Measurements from ENCODE around the gene SEZ6L2. TPM values are rescaled to one million over a fixed set of nuclear protein-coding genes. Genes with fewer than 3 reads are reported as not detected.

The SEZ6L2 gene
- total RNA-seq, 1 experiment from 2014 or later, result 70.7 TPM

- in situ Hi-C loops (cut with HindIII; ENCODE audit: low pct_unique_long_range_greater_than_20kb, low sequenced_read_pairs), result no loop called here
- ChIA-PET CTCF (no interaction called here), POLR2A (no interaction called here)
- no peaks in the 10 kb centered on the region for H3K27me3 ChIP-seq (ENCODE audit: control insufficient read depth, insufficient read depth, low read length)
- no peak for ATAC-seq
- no TSS peak for BruUV-seq (replicated peaks)
- no peak for DNase-seq (ENCODE audit: low read depth, low spot score)
- no peaks in the 10 kb centered on the region for H3K9me3 ChIP-seq (ENCODE audit: control insufficient read depth, insufficient read depth, low read depth, low read length)
- no peak overlapping the region for H3K4me3 ChIP-seq (ENCODE audit: low read depth in 2 of 2, low read length in 2 of 2)
- no peak overlapping the region for H3K27ac ChIP-seq (ENCODE audit: low read length)
- H3K36me3 ChIP-seq (ENCODE audit: control insufficient read depth, insufficient read depth, low read length), result no peaks in the 10 kb centered on the region
- H3K4me1 ChIP-seq (ENCODE audit: control insufficient read depth, insufficient read depth, low read length), result no peaks in the 10 kb centered on the region
- TF ChIP-seq REST (IDR thresholded peaks at IDR 0.05; ENCODE audit: insufficient read depth in 1 of 2, low read depth in 2 of 2, low read length in 1 of 2), result no peak
- TF ChIP-seq SIN3A (IDR thresholded peaks at IDR 0.05; ENCODE audit: borderline replicate concordance, insufficient read depth, low read depth, low read length), result no peak
- no peak for TF ChIP-seq TCF7L2 (IDR thresholded peaks at IDR 0.05; ENCODE audit: low read depth, low read length)
- no peak for TF ChIP-seq POLR2AphosphoS5 (IDR thresholded peaks at IDR 0.05; ENCODE audit: low read depth, low read length)
- TF ChIP-seq CTCF (IDR thresholded peaks at IDR 0.05), result no peak
- intact Hi-C loops (cut with micrococcal nuclease; ENCODE audit: unreplicated experiment), result no loop called here
Observed at GRCh38 chr16:29876594-29877249, 22.6 kb downstream of the SEZ6L2 start.

GRCh38 chr16:29876217-29876593 is 23.1 kb downstream of the SEZ6L2 start:
- Histone ChIP-seq H3K36me3 (ENCODE audit: control insufficient read depth, insufficient read depth, low read length) (no peaks in the 10 kb centered on the region), H3K9me3 (ENCODE audit: control insufficient read depth, insufficient read depth, low read depth, low read length) (no peaks in the 10 kb centered on the region), H3K27me3 (ENCODE audit: control insufficient read depth, insufficient read depth, low read length) (no peaks in the 10 kb centered on the region), H3K27ac (ENCODE audit: low read length) (no peak overlapping the region), H3K4me1 (ENCODE audit: control insufficient read depth, insufficient read depth, low read length) (no peaks in the 10 kb centered on the region), H3K4me3 (ENCODE audit: low read depth in 2 of 2, low read length in 2 of 2) (no peak overlapping the region)
- intact Hi-C loops (cut with micrococcal nuclease; ENCODE audit: unreplicated experiment) (no loop called here), in situ Hi-C loops (cut with HindIII; ENCODE audit: low pct_unique_long_range_greater_than_20kb, low sequenced_read_pairs) (no loop called here)
- CTCF ChIA-PET, result no interaction called here
- ATAC-seq (no peak), DNase-seq (ENCODE audit: low read depth, low spot score) (no peak)
- TF ChIP-seq TCF7L2 (IDR thresholded peaks at IDR 0.05; ENCODE audit: low read depth, low read length) (no peak), CTCF (IDR thresholded peaks at IDR 0.05) (no peak), POLR2AphosphoS5 (IDR thresholded peaks at IDR 0.05; ENCODE audit: low read depth, low read length) (no peak)
- BruUV-seq (replicated peaks), result no TSS peak
- POLR2A ChIA-PET, result no interaction called here
